SK-N-SH treated with all-trans-retinoic acid at 6 μM for 48 hours (cell line): ENCODE data around the gene CEP250.
"Not testable (repeated sequence)": the region's sequence is repeated elsewhere in the genome, so short reads cannot be mapped to it uniquely, and the experiment has no call there.

Experiments used
- ATAC-seq: fragments of 200-7000 bp; cut with Tn5 transposase; 3 replicates; pipeline ENCODE4 v1.9.1; 2020; ENCODE audit warnings: mild to moderate bottlenecking, moderate library complexity
- BACH2 ChIP-seq: fragments of 250-450 bp; sonication (Bioruptor Pico); IDR thresholded peaks from 2 replicates; pipeline ENCODE4 v1.9.0; 2021; ENCODE audit warnings: mild to moderate bottlenecking, borderline replicate concordance
- CSDC2 ChIP-seq: fragments of 250-450 bp; sonication (Bioruptor Pico); IDR thresholded peaks from 2 replicates; pipeline ENCODE4 v1.5.0; 2020; ENCODE audit warnings: mild to moderate bottlenecking, moderate library complexity
- ESRRG ChIP-seq: fragments of 250-450 bp; sonication (Bioruptor Pico); IDR thresholded peaks from 2 replicates; pipeline ENCODE4 v1.6.1; 2021; ENCODE audit warnings: mild to moderate bottlenecking
- GLIS3 ChIP-seq: fragments of 250-450 bp; sonication (Bioruptor Pico); IDR thresholded peaks from 2 replicates; pipeline ENCODE4 v1.5.0; 2020; ENCODE audit warnings: mild to moderate bottlenecking, moderate library complexity
- ISL1 ChIP-seq: fragments of 250-450 bp; sonication (Bioruptor Pico); IDR thresholded peaks from 2 replicates; pipeline ENCODE4 v2.1.2; 2022; ENCODE audit warnings: mild to moderate bottlenecking, moderate library complexity
- OSR1 ChIP-seq: fragments of 250-450 bp; sonication (Bioruptor Pico); IDR thresholded peaks from 2 replicates; pipeline ENCODE4 v1.8.0; 2022; ENCODE audit warnings: moderate library complexity, mild to moderate bottlenecking, inconsistent platforms
- RARB ChIP-seq: fragments of 250-450 bp; sonication (Bioruptor Pico); IDR thresholded peaks from 2 replicates; pipeline ENCODE4 v1.8.0; 2021; ENCODE audit warnings: mild to moderate bottlenecking, moderate library complexity
- SNAI2 ChIP-seq: fragments of 250-450 bp; sonication (Bioruptor Pico); IDR thresholded peaks from 2 replicates; pipeline ENCODE4 v1.5.0; 2020; ENCODE audit warnings: mild to moderate bottlenecking, moderate library complexity
- TCF4 ChIP-seq: fragments of 250-450 bp; sonication (Bioruptor Pico); IDR thresholded peaks from 2 replicates; pipeline ENCODE4 v1.8.0; 2021; ENCODE audit warnings: mild to moderate bottlenecking, moderate library complexity, borderline replicate concordance
- TOX ChIP-seq: fragments of 250-450 bp; sonication (Bioruptor Pico); IDR thresholded peaks from 2 replicates; pipeline ENCODE4 v1.8.0; 2021; ENCODE audit warnings: mild to moderate bottlenecking, moderate library complexity, borderline replicate concordance
- ZC3H10 ChIP-seq: fragments of 250-450 bp; sonication (Bioruptor Pico); IDR thresholded peaks from 2 replicates; pipeline ENCODE4 v1.5.1; 2021; ENCODE audit warnings: mild to moderate bottlenecking, moderate library complexity
- ZFP3 ChIP-seq: fragments of 250-450 bp; sonication (Bioruptor Pico); IDR thresholded peaks from 2 replicates; pipeline ENCODE4 v1.5.0; 2020; ENCODE audit warnings: mild to moderate bottlenecking, moderate library complexity
- ZFP30 ChIP-seq: fragments of 450-650 bp; formaldehyde crosslinking; IDR thresholded peaks from 2 replicates; pipeline ENCODE4 v1.5.0; 2022; ENCODE audit warnings: mild to moderate bottlenecking, moderate library complexity
- ZNF565 ChIP-seq: fragments of 450-650 bp; formaldehyde crosslinking; conservative IDR thresholded peaks from 2 replicates; pipeline ENCODE4 v1.5.0; 2020; ENCODE audit warnings: low read depth, mild to moderate bottlenecking, moderate library complexity
- ZNF70 ChIP-seq: fragments of 450-650 bp; formaldehyde crosslinking; IDR thresholded peaks from 2 replicates; pipeline ENCODE4 v1.5.0; 2020; ENCODE audit warnings: mild to moderate bottlenecking, moderate library complexity
- ZNF8 ChIP-seq: fragments of 450-650 bp; formaldehyde crosslinking; IDR thresholded peaks from 2 replicates; pipeline ENCODE4 v1.5.0; 2020; ENCODE audit warnings: mild to moderate bottlenecking, moderate library complexity
- TF ChIP-seq, protein P1 (sequence below): fragments of 250-450 bp; sonication (Bioruptor Pico); IDR thresholded peaks from 2 replicates; pipeline ENCODE4 v1.8.0; 2020; ENCODE audit warnings: mild to moderate bottlenecking, moderate library complexity, borderline replicate concordance
- TF ChIP-seq, protein P2 (sequence below): fragments of 250-450 bp; sonication (Bioruptor Pico); IDR thresholded peaks from 2 replicates; pipeline ENCODE4 v1.5.1; 2021; ENCODE audit warnings: mild to moderate bottlenecking, moderate library complexity
- TF ChIP-seq, protein P3 (sequence below): fragments of 250-450 bp; sonication (Bioruptor Pico); IDR thresholded peaks from 2 replicates; pipeline ENCODE4 v1.5.0; 2020; ENCODE audit warnings: mild to moderate bottlenecking, moderate library complexity
- TF ChIP-seq, protein P4 (sequence below): fragments of 250-450 bp; sonication (Bioruptor Pico); IDR thresholded peaks from 2 replicates; pipeline ENCODE4 v1.8.0; 2021; ENCODE audit warnings: low read depth, mild to moderate bottlenecking, moderate library complexity, borderline replicate concordance
- TF ChIP-seq, protein P5 (sequence below): fragments of 250-450 bp; sonication (Bioruptor Pico); IDR thresholded peaks from 2 replicates; pipeline ENCODE4 v1.5.1; 2020; ENCODE audit warnings: low read depth, mild to moderate bottlenecking, moderate library complexity

CEP250 gene

DNA sequence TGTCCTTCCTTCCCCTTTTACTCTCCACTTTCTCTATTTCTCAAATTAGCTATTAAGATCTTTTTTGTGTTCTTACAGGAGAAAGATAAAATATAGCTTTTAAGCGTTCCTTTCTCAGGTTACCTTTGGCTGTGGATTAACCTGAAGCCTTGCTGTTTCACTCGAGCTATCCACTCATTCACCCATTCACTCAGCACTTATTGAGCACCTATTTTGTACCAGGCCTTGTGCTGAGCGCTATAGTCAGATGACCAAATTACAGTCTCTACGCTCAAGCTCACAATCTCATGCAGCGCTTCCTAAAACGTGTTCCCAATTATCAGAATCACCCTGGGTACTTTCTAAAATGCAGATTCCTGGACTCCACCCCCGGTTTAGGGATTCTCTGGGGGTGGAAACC, 1.8 kb upstream of the CEP250 start:
- TF ChIP-seq RARB (CRISPR knock-in tag) (no peak), ZFP3 (CRISPR knock-in tag) (no peak), ZNF8 (CRISPR knock-in tag) (no peak), TCF4 (CRISPR knock-in tag) (no peak), CSDC2 (no peak), ZC3H10 (no peak), ZNF70 (CRISPR knock-in tag) (no peak), ESRRG (CRISPR knock-in tag) (no peak), SNAI2 (CRISPR knock-in tag) (no peak), TOX (CRISPR knock-in tag) (no peak), ZNF565 (CRISPR knock-in tag) (no peak), ZFP30 (no peak), OSR1 (CRISPR knock-in tag) (no peak), ISL1 (CRISPR knock-in tag) (no peak), GLIS3 (CRISPR knock-in tag) (no peak), BACH2 (CRISPR knock-in tag) (no peak)
- TF ChIP-seq, protein P1, sequence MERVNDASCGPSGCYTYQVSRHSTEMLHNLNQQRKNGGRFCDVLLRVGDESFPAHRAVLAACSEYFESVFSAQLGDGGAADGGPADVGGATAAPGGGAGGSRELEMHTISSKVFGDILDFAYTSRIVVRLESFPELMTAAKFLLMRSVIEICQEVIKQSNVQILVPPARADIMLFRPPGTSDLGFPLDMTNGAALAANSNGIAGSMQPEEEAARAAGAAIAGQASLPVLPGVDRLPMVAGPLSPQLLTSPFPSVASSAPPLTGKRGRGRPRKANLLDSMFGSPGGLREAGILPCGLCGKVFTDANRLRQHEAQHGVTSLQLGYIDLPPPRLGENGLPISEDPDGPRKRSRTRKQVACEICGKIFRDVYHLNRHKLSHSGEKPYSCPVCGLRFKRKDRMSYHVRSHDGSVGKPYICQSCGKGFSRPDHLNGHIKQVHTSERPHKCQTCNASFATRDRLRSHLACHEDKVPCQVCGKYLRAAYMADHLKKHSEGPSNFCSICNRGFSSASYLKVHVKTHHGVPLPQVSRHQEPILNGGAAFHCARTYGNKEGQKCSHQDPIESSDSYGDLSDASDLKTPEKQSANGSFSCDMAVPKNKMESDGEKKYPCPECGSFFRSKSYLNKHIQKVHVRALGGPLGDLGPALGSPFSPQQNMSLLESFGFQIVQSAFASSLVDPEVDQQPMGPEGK: no peak
- TF ChIP-seq, protein P2, sequence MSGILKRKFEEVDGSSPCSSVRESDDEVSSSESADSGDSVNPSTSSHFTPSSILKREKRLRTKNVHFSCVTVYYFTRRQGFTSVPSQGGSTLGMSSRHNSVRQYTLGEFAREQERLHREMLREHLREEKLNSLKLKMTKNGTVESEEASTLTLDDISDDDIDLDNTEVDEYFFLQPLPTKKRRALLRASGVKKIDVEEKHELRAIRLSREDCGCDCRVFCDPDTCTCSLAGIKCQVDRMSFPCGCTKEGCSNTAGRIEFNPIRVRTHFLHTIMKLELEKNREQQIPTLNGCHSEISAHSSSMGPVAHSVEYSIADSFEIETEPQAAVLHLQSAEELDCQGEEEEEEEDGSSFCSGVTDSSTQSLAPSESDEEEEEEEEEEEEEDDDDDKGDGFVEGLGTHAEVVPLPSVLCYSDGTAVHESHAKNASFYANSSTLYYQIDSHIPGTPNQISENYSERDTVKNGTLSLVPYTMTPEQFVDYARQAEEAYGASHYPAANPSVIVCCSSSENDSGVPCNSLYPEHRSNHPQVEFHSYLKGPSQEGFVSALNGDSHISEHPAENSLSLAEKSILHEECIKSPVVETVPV (CRISPR knock-in tag): no peak
- TF ChIP-seq, protein P3, sequence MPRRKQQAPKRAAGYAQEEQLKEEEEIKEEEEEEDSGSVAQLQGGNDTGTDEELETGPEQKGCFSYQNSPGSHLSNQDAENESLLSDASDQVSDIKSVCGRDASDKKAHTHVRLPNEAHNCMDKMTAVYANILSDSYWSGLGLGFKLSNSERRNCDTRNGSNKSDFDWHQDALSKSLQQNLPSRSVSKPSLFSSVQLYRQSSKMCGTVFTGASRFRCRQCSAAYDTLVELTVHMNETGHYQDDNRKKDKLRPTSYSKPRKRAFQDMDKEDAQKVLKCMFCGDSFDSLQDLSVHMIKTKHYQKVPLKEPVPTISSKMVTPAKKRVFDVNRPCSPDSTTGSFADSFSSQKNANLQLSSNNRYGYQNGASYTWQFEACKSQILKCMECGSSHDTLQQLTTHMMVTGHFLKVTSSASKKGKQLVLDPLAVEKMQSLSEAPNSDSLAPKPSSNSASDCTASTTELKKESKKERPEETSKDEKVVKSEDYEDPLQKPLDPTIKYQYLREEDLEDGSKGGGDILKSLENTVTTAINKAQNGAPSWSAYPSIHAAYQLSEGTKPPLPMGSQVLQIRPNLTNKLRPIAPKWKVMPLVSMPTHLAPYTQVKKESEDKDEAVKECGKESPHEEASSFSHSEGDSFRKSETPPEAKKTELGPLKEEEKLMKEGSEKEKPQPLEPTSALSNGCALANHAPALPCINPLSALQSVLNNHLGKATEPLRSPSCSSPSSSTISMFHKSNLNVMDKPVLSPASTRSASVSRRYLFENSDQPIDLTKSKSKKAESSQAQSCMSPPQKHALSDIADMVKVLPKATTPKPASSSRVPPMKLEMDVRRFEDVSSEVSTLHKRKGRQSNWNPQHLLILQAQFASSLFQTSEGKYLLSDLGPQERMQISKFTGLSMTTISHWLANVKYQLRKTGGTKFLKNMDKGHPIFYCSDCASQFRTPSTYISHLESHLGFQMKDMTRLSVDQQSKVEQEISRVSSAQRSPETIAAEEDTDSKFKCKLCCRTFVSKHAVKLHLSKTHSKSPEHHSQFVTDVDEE: no peak
- TF ChIP-seq, protein P4, sequence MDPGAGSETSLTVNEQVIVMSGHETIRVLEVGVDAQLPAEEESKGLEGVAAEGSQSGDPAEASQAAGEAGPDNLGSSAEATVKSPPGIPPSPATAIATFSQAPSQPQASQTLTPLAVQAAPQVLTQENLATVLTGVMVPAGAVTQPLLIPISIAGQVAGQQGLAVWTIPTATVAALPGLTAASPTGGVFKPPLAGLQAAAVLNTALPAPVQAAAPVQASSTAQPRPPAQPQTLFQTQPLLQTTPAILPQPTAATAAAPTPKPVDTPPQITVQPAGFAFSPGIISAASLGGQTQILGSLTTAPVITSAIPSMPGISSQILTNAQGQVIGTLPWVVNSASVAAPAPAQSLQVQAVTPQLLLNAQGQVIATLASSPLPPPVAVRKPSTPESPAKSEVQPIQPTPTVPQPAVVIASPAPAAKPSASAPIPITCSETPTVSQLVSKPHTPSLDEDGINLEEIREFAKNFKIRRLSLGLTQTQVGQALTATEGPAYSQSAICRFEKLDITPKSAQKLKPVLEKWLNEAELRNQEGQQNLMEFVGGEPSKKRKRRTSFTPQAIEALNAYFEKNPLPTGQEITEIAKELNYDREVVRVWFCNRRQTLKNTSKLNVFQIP: no peak
- TF ChIP-seq, all 23 proteins: peak for 0
- no peak for ATAC-seq

- not testable (repeated sequence) for ATAC-seq
Observed at GRCh38 chr20:35456700-35457099, 1.3 kb downstream of the CEP250 start.

GRCh38 chr20:35457539-35457938, 2.1 kb downstream of the CEP250 start:
- not testable (repeated sequence) for ATAC-seq

DNA sequence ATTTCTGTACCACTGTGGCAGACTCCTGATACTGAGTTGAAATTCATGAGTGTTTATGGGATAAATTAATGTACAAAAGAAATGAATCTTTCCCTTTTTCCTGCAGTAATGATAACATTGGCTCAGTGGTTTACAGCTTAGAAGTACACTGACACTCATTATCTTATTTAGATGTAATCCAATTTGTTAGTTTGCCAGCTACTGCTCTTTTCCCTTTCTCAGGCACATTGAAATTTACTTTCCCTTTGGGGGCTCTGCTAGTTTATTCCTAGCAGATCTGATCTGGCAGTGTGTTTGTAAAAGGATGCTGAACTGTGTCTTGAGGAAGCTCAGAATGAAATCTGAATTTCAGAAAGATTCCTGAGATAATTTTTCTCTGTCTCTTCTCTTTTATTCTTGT, 3.0 kb downstream of the CEP250 start:
- no peak for TF ChIP-seq ZFP30
- no peak for TF ChIP-seq SNAI2 (CRISPR knock-in tag)
- TF ChIP-seq BACH2 (CRISPR knock-in tag): no peak
- no peak for TF ChIP-seq TCF4 (CRISPR knock-in tag)
- TF ChIP-seq ISL1 (CRISPR knock-in tag): no peak
- no peak for TF ChIP-seq ESRRG (CRISPR knock-in tag)
- TF ChIP-seq ZC3H10: no peak
- TF ChIP-seq TOX (CRISPR knock-in tag): no peak
- TF ChIP-seq, protein P4: no peak
- TF ChIP-seq ZNF8 (CRISPR knock-in tag): no peak
- TF ChIP-seq, protein P5, sequence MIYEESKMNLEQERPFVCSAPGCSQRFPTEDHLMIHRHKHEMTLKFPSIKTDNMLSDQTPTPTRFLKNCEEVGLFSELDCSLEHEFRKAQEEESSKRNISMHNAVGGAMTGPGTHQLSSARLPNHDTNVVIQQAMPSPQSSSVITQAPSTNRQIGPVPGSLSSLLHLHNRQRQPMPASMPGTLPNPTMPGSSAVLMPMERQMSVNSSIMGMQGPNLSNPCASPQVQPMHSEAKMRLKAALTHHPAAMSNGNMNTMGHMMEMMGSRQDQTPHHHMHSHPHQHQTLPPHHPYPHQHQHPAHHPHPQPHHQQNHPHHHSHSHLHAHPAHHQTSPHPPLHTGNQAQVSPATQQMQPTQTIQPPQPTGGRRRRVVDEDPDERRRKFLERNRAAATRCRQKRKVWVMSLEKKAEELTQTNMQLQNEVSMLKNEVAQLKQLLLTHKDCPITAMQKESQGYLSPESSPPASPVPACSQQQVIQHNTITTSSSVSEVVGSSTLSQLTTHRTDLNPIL (CRISPR knock-in tag): no peak
- no peak for ATAC-seq
